ENCODE data around the gene RTF1. TPM values are rescaled to one million over a fixed set of nuclear protein-coding genes. Genes with fewer than 3 reads are reported as not detected.

RTF1 gene
- polyA plus RNA-seq, 1 experiment = 40.8 TPM

- Histone ChIP-seq H3K4me3 (ENCODE audit: low read depth, low read length) (no peak overlapping the region), H3K9me3 (ENCODE audit: control insufficient read depth, insufficient read depth, low read length) (no peaks in the 10 kb centered on the region; the same call in 1 of the 2 replicates), H3K27ac (ENCODE audit: low read depth, low read length) (no peak overlapping the region), H3K27me3 (ENCODE audit: control insufficient read depth, insufficient read depth, low read length) (no peaks in the 10 kb centered on the region)
- no peak for DNase-seq (ENCODE audit: low read depth, low spot score)
- TF ChIP-seq CTCF (IDR thresholded peaks at IDR 0.05; ENCODE audit: low read depth, low read length) = no peak
- POLR2A ChIA-PET = no interaction called here
- CTCF ChIA-PET = no interaction called here
Observed at GRCh38 chr15:41487381-41487780, 70.5 kb downstream of the RTF1 start.

GRCh38 chr15:41487802-41488201 is 70.9 kb downstream of the RTF1 start:
- CTCF ChIA-PET = no interaction called here
- no peak for TF ChIP-seq CTCF (IDR thresholded peaks at IDR 0.05; ENCODE audit: low read depth, low read length)
- POLR2A ChIA-PET = no interaction called here
- Histone ChIP-seq H3K27ac (ENCODE audit: low read depth, low read length) (no peak overlapping the region), H3K27me3 (ENCODE audit: control insufficient read depth, insufficient read depth, low read length) (no peaks in the 10 kb centered on the region), H3K4me3 (ENCODE audit: low read depth, low read length) (no peak overlapping the region), H3K9me3 (ENCODE audit: control insufficient read depth, insufficient read depth, low read length) (no peaks in the 10 kb centered on the region; the same call in 1 of the 2 replicates)
- DNase-seq (ENCODE audit: low read depth, low spot score) = no peak

- ChIA-PET CTCF (interaction anchor here (1.3 kb wide), 1 partner anchor 24 kb away, joined by 6 read pairs; no protein-coding TSS in a partner anchor), POLR2A (interaction anchor here (0.7 kb wide), 2 partner anchors 49 to 69 kb away, joined by 5 to 7 read pairs; no protein-coding TSS in a partner anchor)
- Histone ChIP-seq H3K27ac (ENCODE audit: low read depth, low read length) (peak overlapping the region; percentile 47), H3K9me3 (ENCODE audit: control insufficient read depth, insufficient read depth, low read length) (no peaks in the 10 kb centered on the region; the same call in 1 of the 2 replicates), H3K4me3 (ENCODE audit: low read depth, low read length) (no peak overlapping the region), H3K27me3 (ENCODE audit: control insufficient read depth, insufficient read depth, low read length) (peaks cover 5% of the 10 kb centered on the region)
- TF ChIP-seq CTCF (IDR thresholded peaks at IDR 0.05; ENCODE audit: low read depth, low read length) = no peak
- DNase-seq (ENCODE audit: low read depth, low spot score) = no peak
Observed at GRCh38 chr15:41489641-41490040, 72.7 kb downstream of the RTF1 start.

- H3K27ac ChIP-seq (ENCODE audit: low read depth, low read length) = peak overlapping the region; percentile 70
Observed at GRCh38 chr15:41490355-41490754, 73.5 kb downstream of the RTF1 start.

More at GRCh38 chr15:41490355-41490754, 73.5 kb downstream of the RTF1 start:
- DNase-seq (ENCODE audit: low read depth, low spot score) = peak; percentile 92
- Histone ChIP-seq H3K27me3 (ENCODE audit: control insufficient read depth, insufficient read depth, low read length) (peaks cover 11% of the 10 kb centered on the region), H3K9me3 (ENCODE audit: control insufficient read depth, insufficient read depth, low read length) (no peaks in the 10 kb centered on the region; the same call in 1 of the 2 replicates), H3K4me3 (ENCODE audit: low read depth, low read length) (no peak overlapping the region)
- no peak for TF ChIP-seq CTCF (IDR thresholded peaks at IDR 0.05; ENCODE audit: low read depth, low read length)
- ChIA-PET CTCF (interaction anchor here (1.3 kb wide), 1 partner anchor 24 kb away, joined by 6 read pairs; no protein-coding TSS in a partner anchor), POLR2A (interaction anchor here (0.6 to 0.7 kb wide), 4 partner anchors 49 to 290 kb away, joined by 3 to 7 read pairs (median 4); partner anchors contain the start of gene MGA)

Data from AG04450 (cell line).